IMR-90 (cell line): ENCODE results near the gene TMEM214. TPM values are rescaled to one million over a fixed set of nuclear protein-coding genes. Genes with fewer than 3 reads are reported as not detected.

ENCODE experiments used
- ATAC-seq: fragments of 200-7000 bp; cut with Tn5 transposase; 2 replicates; pipeline ENCODE4 v1.9.1; 2020; ENCODE audit warnings: low read depth, mild to moderate bottlenecking, moderate library complexity
- BruUV-seq: library from RNA; stranded (reverse); fragments of 400-500 nt; replicated peaks from 2 replicates; lab custom pipeline; 2021; lab: Mats Ljungman, UMichigan
- CTCF ChIA-PET: fragments of 300-600 bp; formaldehyde crosslinking; extraction: SDS; loops from one replicate; lab custom pipeline; 2021; ENCODE audit warnings: antibody characterized with exemption; lab: Yijun Ruan, JAX
- POLR2A ChIA-PET: fragments of 300-600 bp; sonication (Branson Sonifier 250); formaldehyde crosslinking; loops from one replicate; lab custom pipeline; 2022; ENCODE audit warnings: antibody characterized with exemption; ENCODE audit not compliant: unreplicated experiment; lab: Charles Lee
- DNase-seq: peaks from one replicate; pipeline ENCODE4 v3.0.0; 2013
- H2AFZ ChIP-seq: replicated peaks from 2 replicates; pipeline ENCODE3; 2013; ENCODE audit warnings: low read length, mild to moderate bottlenecking; ENCODE audit not compliant: poor library complexity
- H2AK5ac ChIP-seq: 2 replicates; pipeline ENCODE4 v1.6.1; 2013; ENCODE audit warnings: low read depth, low read length, inconsistent platforms
- H2AK9ac ChIP-seq: replicated peaks from 2 replicates; pipeline ENCODE3; 2013; ENCODE audit warnings: mild to moderate bottlenecking, low read depth, low read length, moderate library complexity; ENCODE audit not compliant: poor library complexity
- H2BK120ac ChIP-seq: 2 replicates; pipeline ENCODE4 v1.6.1; 2013; ENCODE audit warnings: low read depth, low read length, inconsistent platforms
- H2BK15ac ChIP-seq: 3 replicates; pipeline ENCODE4 v1.6.1; 2013; ENCODE audit warnings: low read depth, low read length, inconsistent platforms
- H2BK20ac ChIP-seq: 2 replicates; pipeline ENCODE4 v1.6.1; 2013; ENCODE audit warnings: low read depth, mild to moderate bottlenecking, inconsistent platforms, low read length, moderate library complexity
- H2BK5ac ChIP-seq: 2 replicates; pipeline ENCODE4 v1.6.1; 2013; ENCODE audit warnings: mild to moderate bottlenecking, low read depth, low read length, inconsistent platforms; ENCODE audit not compliant: poor library complexity, severe bottlenecking
- H3K14ac ChIP-seq: replicated peaks from 2 replicates; pipeline ENCODE4 v1.6.1; 2013; ENCODE audit warnings: low read depth, low read length, inconsistent platforms
- H3K18ac ChIP-seq: 2 replicates; pipeline ENCODE4 v1.6.1; 2013; ENCODE audit warnings: low read depth, low read length, control low read depth
- H3K23ac ChIP-seq: 2 replicates; pipeline ENCODE4 v1.6.1; 2013; ENCODE audit warnings: low read depth, low read length, inconsistent platforms
- H3K27ac ChIP-seq: 2 replicates; pipeline ENCODE4 v1.5.1; 2013; ENCODE audit warnings: mild to moderate bottlenecking, control low read depth, low read length; ENCODE audit not compliant: insufficient read depth
- H3K27me3 ChIP-seq: 2 replicates; pipeline ENCODE4 v1.6.1; 2013; ENCODE audit warnings: low read length; ENCODE audit not compliant: control insufficient read depth, insufficient read depth
- H3K36me3 ChIP-seq: 2 replicates; pipeline ENCODE4 v1.6.1; 2013; ENCODE audit warnings: low read length, mixed read lengths; ENCODE audit not compliant: control insufficient read depth, insufficient read depth
- H3K4ac ChIP-seq: 2 replicates; pipeline ENCODE4 v1.6.1; 2013; ENCODE audit warnings: low read depth, low read length, inconsistent platforms
- H3K4me1 ChIP-seq: 2 replicates; pipeline ENCODE4 v1.6.1; 2013; ENCODE audit warnings: low read length, mixed read lengths; ENCODE audit not compliant: control insufficient read depth, insufficient read depth
- H3K4me2 ChIP-seq: 2 replicates; pipeline ENCODE4 v1.6.1; 2013; ENCODE audit warnings: low read depth, mild to moderate bottlenecking, control low read depth, low read length, moderate library complexity
- H3K4me3 ChIP-seq: 2 replicates; pipeline ENCODE4 v1.5.1; 2013; ENCODE audit warnings: low read depth, mild to moderate bottlenecking, control low read depth, low read length, moderate library complexity; ENCODE audit not compliant: insufficient read depth
- H3K56ac ChIP-seq: 2 replicates; pipeline ENCODE4 v1.6.1; 2013; ENCODE audit warnings: low read length, inconsistent platforms; ENCODE audit not compliant: insufficient read depth; ENCODE audit errors: extremely low read depth
- H3K79me1 ChIP-seq, 2 experiments: 2 replicates each; pipeline ENCODE4 v1.6.1; 2013; ENCODE audit warnings: low read length in 2 of 2, inconsistent platforms in 1 of 2, low read depth in 1 of 2
- H3K9ac ChIP-seq: 2 replicates; pipeline ENCODE4 v1.6.1; 2013; ENCODE audit warnings: low read depth, low read length, control low read depth
- H3K9me1 ChIP-seq: 2 replicates; pipeline ENCODE4 v1.6.1; 2013; ENCODE audit warnings: low read length, inconsistent platforms; ENCODE audit not compliant: insufficient read depth
- H3K9me3 ChIP-seq: 2 replicates; pipeline ENCODE4 v1.6.1; 2013; ENCODE audit warnings: low read length; ENCODE audit not compliant: control insufficient read depth, insufficient read depth
- H4K20me1 ChIP-seq: 2 replicates; pipeline ENCODE4 v1.6.1; 2013; ENCODE audit warnings: low read length, inconsistent platforms; ENCODE audit not compliant: insufficient read depth
- H4K5ac ChIP-seq: 2 replicates; pipeline ENCODE4 v1.6.1; 2013; ENCODE audit warnings: mild to moderate bottlenecking, low read depth, low read length, control low read depth
- H4K8ac ChIP-seq, 2 experiments: 2 replicates each; pipeline ENCODE4 v1.6.1; 2013; ENCODE audit warnings: low read depth in 2 of 2, low read length in 2 of 2, control low read depth in 1 of 2, inconsistent platforms in 1 of 2
- H4K91ac ChIP-seq: 2 replicates; pipeline ENCODE4 v1.6.1; 2013; ENCODE audit warnings: low read depth, low read length, inconsistent platforms; ENCODE audit not compliant: insufficient read depth
- BHLHE40 ChIP-seq: fragments of 150-350 bp; IDR thresholded peaks from 2 replicates; pipeline ENCODE4 v1.6.1; 2016; ENCODE audit warnings: mild to moderate bottlenecking, low read depth, low read length
- CEBPB ChIP-seq: IDR thresholded peaks from 2 replicates; pipeline ENCODE4 v1.6.1; 2012; ENCODE audit warnings: low read depth, low read length, improper control_type of control experiment
- CHD1 ChIP-seq: IDR thresholded peaks from 2 replicates; pipeline ENCODE4 v1.6.1; 2012; ENCODE audit warnings: low read depth, low read length, improper control_type of control experiment
- MAZ ChIP-seq: IDR thresholded peaks from 2 replicates; pipeline ENCODE4 v1.6.1; 2012; ENCODE audit warnings: low read depth, mild to moderate bottlenecking, low read length, improper control_type of control experiment, moderate library complexity, borderline replicate concordance
- NFE2L2 ChIP-seq: fragments of 150-350 bp; IDR thresholded peaks from 2 replicates; pipeline ENCODE4 v1.6.1; 2016; ENCODE audit warnings: low read depth, mild to moderate bottlenecking, low read length
- POLR2A ChIP-seq: IDR thresholded peaks from 2 replicates; pipeline ENCODE4 v1.6.1; 2012; ENCODE audit warnings: mild to moderate bottlenecking, low read depth, low read length
- RCOR1 ChIP-seq: IDR thresholded peaks from 2 replicates; pipeline ENCODE4 v1.6.1; 2012; ENCODE audit warnings: mild to moderate bottlenecking, low read length, improper control_type of control experiment; ENCODE audit not compliant: insufficient replicate concordance
- RFX5 ChIP-seq: IDR thresholded peaks from 2 replicates; pipeline ENCODE4 v1.8.0; 2012; ENCODE audit warnings: low read depth, mild to moderate bottlenecking, low read length, moderate library complexity
- SMC3 ChIP-seq: fragments of 150-350 bp; IDR thresholded peaks from 2 replicates; pipeline ENCODE4 v1.6.1; 2016; ENCODE audit warnings: low read depth, mild to moderate bottlenecking, antibody characterized with exemption, low read length, moderate library complexity
- WGBS, 2 experiments: methylation state at CpG; one replicate each; pipeline versions ENCODE4 v1.1.5 to v1.1.7; 2013; ENCODE audit warnings: missing lambda C conversion rate in 2 of 2; ENCODE audit not compliant: insufficient read length in 1 of 2; ENCODE audit errors: extremely low coverage in 2 of 2; 5-methylcytosine and 5-hydroxymethylcytosine counted together
- dilution Hi-C: fragments of 300-500 bp; cut with HindIII; formaldehyde crosslinking; loops from one replicate; pipeline ENCODE4 v1.14.3; 2018; ENCODE audit warnings: low sequenced_read_pairs; ENCODE audit not compliant: unreplicated experiment
- in situ Hi-C: fragments of 300-500 bp; cut with MboI; formaldehyde crosslinking; loops from 3 replicates; pipeline ENCODE4 v1.14.3; 2019; ENCODE audit warnings: low sequenced_read_pairs, inconsistent platforms, mixed read lengths
- intact Hi-C: fragments of 100-400 bp; cut with micrococcal nuclease; formaldehyde crosslinking; loops from 2 replicates; pipeline ENCODE4 v1.10.0; 2022
- polyA plus RNA-seq, 3 experiments: library from polyadenylated mRNA; depleted of rRNA; stranded (reverse); fragments of >200 nt; gene quantifications; 2 replicates each; pipeline ENCODE4 v1.2.3, GENCODE V29; 2012; ENCODE audit warnings: low replicate concordance in 1 of 3
- total RNA-seq: library from RNA; depleted of rRNA; stranded (reverse); fragments of >200 nt; gene quantifications from 2 replicates; pipeline ENCODE4 v1.2.3, GENCODE V29; 2012
- TF ChIP-seq, protein P1 (sequence below): fragments of 150-350 bp; IDR thresholded peaks from 2 replicates; pipeline ENCODE4 v1.6.1; 2017; ENCODE audit warnings: mild to moderate bottlenecking, antibody characterized with exemption, low read length, low read depth
- TF ChIP-seq, protein P2 (sequence below): fragments of 150-350 bp; IDR thresholded peaks from 2 replicates; pipeline ENCODE4 v1.6.1; 2016; ENCODE audit warnings: low read depth, mild to moderate bottlenecking, low read length, moderate library complexity, borderline replicate concordance

The TMEM214 gene
- total and polyA plus RNA-seq, 2 of the 4 experiments (the other 2 are of a cell fraction): 32.1 to 121 TPM

- BruUV-seq: no TSS peak
- Histone ChIP-seq H3K14ac (no peak overlapping the region), H3K79me1 (no peaks in the 10 kb centered on the region), H2BK15ac (no peak overlapping the region), H3K4me1 (no peaks in the 10 kb centered on the region; the same call in 1 of the 2 replicates), H3K56ac (no peak overlapping the region), H4K5ac (no peak overlapping the region), H3K9ac (no peak overlapping the region), H3K18ac (no peak overlapping the region), H3K27ac (no peak overlapping the region), H3K9me3 (no peaks in the 10 kb centered on the region), H3K27me3 (no peaks in the 10 kb centered on the region; the same call in 1 of the 2 replicates), H2AFZ (no peak overlapping the region), H4K8ac (no peak overlapping the region), H2BK5ac (no peak overlapping the region), H3K4ac (no peak overlapping the region), H3K4me2 (no peak overlapping the region), H2AK9ac (no peak overlapping the region), H3K23ac (no peak overlapping the region), H4K91ac (no peak overlapping the region), H3K4me3 (no peak overlapping the region), H2AK5ac (no peak overlapping the region), H2BK120ac (no peak overlapping the region), H2BK20ac (no peak overlapping the region), H4K20me1 (peaks cover 9% of the 10 kb centered on the region; the same call in 1 of the 2 replicates), H3K9me1 (no peaks in the 10 kb centered on the region), H3K36me3 (no peaks in the 10 kb centered on the region)
- ATAC-seq: no peak
- TF ChIP-seq, protein P1, sequence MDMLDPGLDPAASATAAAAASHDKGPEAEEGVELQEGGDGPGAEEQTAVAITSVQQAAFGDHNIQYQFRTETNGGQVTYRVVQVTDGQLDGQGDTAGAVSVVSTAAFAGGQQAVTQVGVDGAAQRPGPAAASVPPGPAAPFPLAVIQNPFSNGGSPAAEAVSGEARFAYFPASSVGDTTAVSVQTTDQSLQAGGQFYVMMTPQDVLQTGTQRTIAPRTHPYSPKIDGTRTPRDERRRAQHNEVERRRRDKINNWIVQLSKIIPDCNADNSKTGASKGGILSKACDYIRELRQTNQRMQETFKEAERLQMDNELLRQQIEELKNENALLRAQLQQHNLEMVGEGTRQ: no peak
- no peak for TF ChIP-seq SMC3
- no peak for TF ChIP-seq RCOR1
- TF ChIP-seq BHLHE40: no peak
- no peak for TF ChIP-seq MAZ
- no peak for TF ChIP-seq CHD1
- no peak for TF ChIP-seq NFE2L2
- TF ChIP-seq, protein P2, sequence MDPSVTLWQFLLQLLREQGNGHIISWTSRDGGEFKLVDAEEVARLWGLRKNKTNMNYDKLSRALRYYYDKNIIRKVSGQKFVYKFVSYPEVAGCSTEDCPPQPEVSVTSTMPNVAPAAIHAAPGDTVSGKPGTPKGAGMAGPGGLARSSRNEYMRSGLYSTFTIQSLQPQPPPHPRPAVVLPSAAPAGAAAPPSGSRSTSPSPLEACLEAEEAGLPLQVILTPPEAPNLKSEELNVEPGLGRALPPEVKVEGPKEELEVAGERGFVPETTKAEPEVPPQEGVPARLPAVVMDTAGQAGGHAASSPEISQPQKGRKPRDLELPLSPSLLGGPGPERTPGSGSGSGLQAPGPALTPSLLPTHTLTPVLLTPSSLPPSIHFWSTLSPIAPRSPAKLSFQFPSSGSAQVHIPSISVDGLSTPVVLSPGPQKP: no peak
- no peak for TF ChIP-seq POLR2A
- no peak for TF ChIP-seq RFX5
- TF ChIP-seq CEBPB: no peak
- ChIA-PET POLR2A (no interaction called here), CTCF (no interaction called here)
- intact Hi-C loops (no loop called here), dilution Hi-C loops (no loop called here), in situ Hi-C loops (no loop called here)
- no peak for DNase-seq
- WGBS, 2 experiments: no CpG with 5 or more reads among the region's 1 CpG
Measured at GRCh38 chr2:26993768-26994167, 39.0 kb upstream of the TMEM214 start.
